SK-N-MC (cell line): ENCODE results near the gene KLHL14.
A peak's percentile ranks its signal among the peaks of the same experiment; 100 is the strongest.

Experiments
- DNase-seq: peaks from one replicate; pipeline ENCODE4 v3.0.0-alpha.2; 2011; ENCODE audit warnings: low read depth, low spot score
- H3K27ac ChIP-seq: fragments of 200-600 bp; sonication (generic); 2 replicates; pipeline ENCODE4 v1.5.1; 2016; ENCODE audit warnings: mixed run types
- H3K36me3 ChIP-seq: fragments of 200-600 bp; sonication (generic); 2 replicates; pipeline ENCODE4 v1.6.1; 2017; ENCODE audit warnings: antibody characterized with exemption, low read length, mixed read lengths; ENCODE audit not compliant: insufficient read depth
- H3K4me3 ChIP-seq: fragments of 200-600 bp; sonication (generic); 2 replicates; pipeline ENCODE4 v1.5.1; 2016
- H3K9ac ChIP-seq: fragments of 200-600 bp; sonication (generic); 2 replicates; pipeline ENCODE4 v1.8.0; 2017; ENCODE audit warnings: mixed run types, mixed read lengths; ENCODE audit not compliant: insufficient read length
- H3K9me3 ChIP-seq: fragments of 200-600 bp; sonication (generic); 2 replicates; pipeline ENCODE4 v1.6.1; 2017; ENCODE audit warnings: low read depth, mild to moderate bottlenecking, antibody characterized with exemption, low read length, moderate library complexity, mixed read lengths
- EZH2 ChIP-seq: fragments of 200-600 bp; sonication (generic); IDR thresholded peaks from one replicate; pipeline ENCODE4 v1.6.1; 2017; ENCODE audit warnings: antibody characterized with exemption
- FOXP2 ChIP-seq: optimal IDR thresholded peaks from 2 replicates; pipeline ENCODE3; 2011; ENCODE audit warnings: mild to moderate bottlenecking, moderate library complexity; ENCODE audit not compliant: insufficient read depth; ENCODE audit errors: extremely low read length, control extremely low read depth
- POLR2AphosphoS5 ChIP-seq: IDR thresholded peaks from 2 replicates; pipeline ENCODE4 v1.6.1; 2012; ENCODE audit warnings: mild to moderate bottlenecking, low read depth, low read length, borderline replicate concordance

Gene KLHL14

GRCh38 chr18:32624182-32624723 lies 148.6 kb downstream of the KLHL14 start:
- no peak overlapping the region for H3K9ac ChIP-seq
- no peaks in the 10 kb centered on the region for H3K36me3 ChIP-seq
- TF ChIP-seq POLR2AphosphoS5, result no peak
- TF ChIP-seq FOXP2, result no peak
- no peak overlapping the region for H3K27ac ChIP-seq
- H3K9me3 ChIP-seq, result no peaks in the 10 kb centered on the region
- peak overlapping the region; percentile 35; the same call in 1 of the 2 replicates for H3K4me3 ChIP-seq
- peak; percentile 85 for DNase-seq

DNA sequence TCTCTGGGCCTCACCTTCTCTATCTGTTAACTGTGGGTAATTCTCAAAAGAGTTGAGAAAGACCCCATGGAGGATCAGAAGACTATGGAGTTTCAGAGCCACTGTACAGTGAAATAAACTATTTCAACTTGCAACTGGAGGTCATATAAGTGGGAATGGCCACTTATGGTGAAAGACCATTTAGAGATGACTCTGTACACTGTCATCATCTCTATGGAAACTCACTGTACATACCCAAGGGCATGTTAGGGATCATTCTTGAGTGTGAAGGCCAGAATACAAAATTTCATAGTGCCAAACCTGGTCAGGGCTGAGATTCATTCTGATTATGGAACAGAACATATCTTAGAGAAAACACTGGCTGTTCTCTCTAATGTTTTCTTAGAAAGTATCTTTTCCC lies 149.3 kb downstream of the KLHL14 start:
- Histone ChIP-seq H3K4me3 (no peak overlapping the region), H3K9ac (no peak overlapping the region), H3K9me3 (no peaks in the 10 kb centered on the region), H3K36me3 (no peaks in the 10 kb centered on the region), H3K27ac (no peak overlapping the region)
- TF ChIP-seq POLR2AphosphoS5 (no peak), EZH2 (no peak), FOXP2 (no peak)
- no peak for DNase-seq
